ENCODE measurements around the gene PTPRD.

The PTPRD gene

GRCh38 chr9:8677741-8678140 is 1935.1 kb downstream of the PTPRD start:
- TF ChIP-seq, protein P1, sequence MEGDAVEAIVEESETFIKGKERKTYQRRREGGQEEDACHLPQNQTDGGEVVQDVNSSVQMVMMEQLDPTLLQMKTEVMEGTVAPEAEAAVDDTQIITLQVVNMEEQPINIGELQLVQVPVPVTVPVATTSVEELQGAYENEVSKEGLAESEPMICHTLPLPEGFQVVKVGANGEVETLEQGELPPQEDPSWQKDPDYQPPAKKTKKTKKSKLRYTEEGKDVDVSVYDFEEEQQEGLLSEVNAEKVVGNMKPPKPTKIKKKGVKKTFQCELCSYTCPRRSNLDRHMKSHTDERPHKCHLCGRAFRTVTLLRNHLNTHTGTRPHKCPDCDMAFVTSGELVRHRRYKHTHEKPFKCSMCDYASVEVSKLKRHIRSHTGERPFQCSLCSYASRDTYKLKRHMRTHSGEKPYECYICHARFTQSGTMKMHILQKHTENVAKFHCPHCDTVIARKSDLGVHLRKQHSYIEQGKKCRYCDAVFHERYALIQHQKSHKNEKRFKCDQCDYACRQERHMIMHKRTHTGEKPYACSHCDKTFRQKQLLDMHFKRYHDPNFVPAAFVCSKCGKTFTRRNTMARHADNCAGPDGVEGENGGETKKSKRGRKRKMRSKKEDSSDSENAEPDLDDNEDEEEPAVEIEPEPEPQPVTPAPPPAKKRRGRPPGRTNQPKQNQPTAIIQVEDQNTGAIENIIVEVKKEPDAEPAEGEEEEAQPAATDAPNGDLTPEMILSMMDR (IDR thresholded peaks at IDR 0.05; ENCODE audit: control extremely low read depth, extremely low read depth, low read depth, missing control alignments) = no peak
- no peak for DNase-seq (ENCODE audit: extremely low spot score)
- ChIA-PET POLR2A (no interaction called here), CTCF (interaction anchor here (1.1 kb wide), 1 partner anchor 14 kb away, joined by 3 read pairs; no protein-coding TSS in a partner anchor)

DNA sequence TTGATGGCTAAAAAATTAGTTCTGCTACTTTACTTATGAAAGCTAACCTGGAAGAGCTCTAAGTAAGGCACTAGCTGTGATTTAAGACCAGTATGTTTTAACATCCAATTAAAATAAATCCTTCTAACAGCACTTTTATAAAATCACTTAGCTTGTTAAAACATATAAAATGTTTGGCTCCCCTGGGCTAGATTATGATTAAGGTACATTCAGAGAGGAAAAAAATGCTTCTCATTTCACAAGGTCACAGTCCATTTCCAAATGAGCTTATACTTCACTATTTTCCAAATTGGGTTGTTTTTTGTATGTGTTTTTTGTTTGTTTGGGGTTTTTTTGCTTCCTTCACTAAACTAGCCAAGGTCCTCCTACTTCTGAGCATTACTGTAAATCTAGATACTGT is 1938.3 kb downstream of the PTPRD start:
- TF ChIP-seq, protein P1 (IDR thresholded peaks at IDR 0.05; ENCODE audit: control extremely low read depth, extremely low read depth, low read depth, missing control alignments) = no peak
- DNase-seq (ENCODE audit: extremely low spot score) = no peak
- ChIA-PET POLR2A (no interaction called here), CTCF (interaction anchor here (1.0 to 1.5 kb wide), 2 partner anchors 9 to 14 kb away, joined by 3 to 5 read pairs; no protein-coding TSS in a partner anchor)

GRCh38 chr9:8673830-8674229 is 1939.0 kb downstream of the PTPRD start:
- CTCF ChIA-PET = interaction anchor here (1.0 to 1.5 kb wide), 2 partner anchors 9 to 14 kb away, joined by 3 to 5 read pairs; no protein-coding TSS in a partner anchor
- POLR2A ChIA-PET = no interaction called here
- no peak for DNase-seq (ENCODE audit: extremely low spot score)
- TF ChIP-seq, protein P1 (IDR thresholded peaks at IDR 0.05; ENCODE audit: control extremely low read depth, extremely low read depth, low read depth, missing control alignments) = no peak

- TF ChIP-seq, protein P1 (IDR thresholded peaks at IDR 0.05; ENCODE audit: control extremely low read depth, extremely low read depth, low read depth, missing control alignments) = no peak
- ChIA-PET CTCF (no interaction called here), POLR2A (no interaction called here)
- no peak for DNase-seq (ENCODE audit: extremely low spot score)
These were observed 1942.1 kb downstream of the PTPRD start for GRCh38 chr9:8670751-8671150.

DNA sequence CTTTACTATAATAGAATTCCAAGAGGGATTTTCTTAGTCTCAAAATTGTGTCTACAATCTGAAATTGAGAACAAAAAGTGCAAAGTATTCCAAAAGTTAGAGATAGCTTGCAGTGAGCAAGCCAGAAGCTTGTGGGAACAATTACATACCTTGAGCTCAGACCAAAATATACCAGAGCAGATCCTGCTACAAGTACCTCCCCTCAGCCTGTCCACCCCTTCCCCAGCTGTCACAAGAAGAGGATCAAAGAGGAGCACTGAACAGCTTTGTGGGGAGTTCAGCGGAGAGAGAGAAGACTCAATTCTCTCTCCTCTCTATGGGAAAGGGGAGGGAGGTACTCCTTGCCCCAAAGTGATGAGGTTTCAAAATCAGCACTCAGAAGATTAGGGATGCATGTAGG is 1944.1 kb downstream of the PTPRD start:
- no peak for DNase-seq (ENCODE audit: extremely low spot score)
- ChIA-PET CTCF (no interaction called here), POLR2A (no interaction called here)
- TF ChIP-seq, protein P1 (IDR thresholded peaks at IDR 0.05; ENCODE audit: control extremely low read depth, extremely low read depth, low read depth, missing control alignments) = no peak

DNA sequence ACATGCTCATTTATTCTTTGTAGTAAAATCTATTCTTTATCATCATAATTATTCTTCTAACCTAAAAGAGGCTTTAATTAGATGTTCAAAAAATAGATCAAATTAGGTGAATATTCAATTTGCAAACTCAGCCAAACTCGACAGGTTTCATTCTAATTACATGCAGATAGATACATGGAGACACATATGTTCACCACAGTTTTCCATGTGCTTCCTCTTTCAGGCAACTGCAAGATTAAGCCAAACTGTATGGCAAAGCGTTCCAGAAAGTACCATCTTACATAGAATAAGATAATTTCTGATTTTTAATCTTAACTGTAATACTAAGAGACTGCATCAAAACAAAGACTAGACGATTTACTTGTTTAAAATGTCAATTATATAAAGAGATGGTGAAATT is 1944.6 kb downstream of the PTPRD start:
- CTCF ChIA-PET = no interaction called here

More for the DNA sequence above, 1944.6 kb downstream of the PTPRD start:
- no peak for DNase-seq (ENCODE audit: extremely low spot score)
- POLR2A ChIA-PET = no interaction called here
- TF ChIP-seq, protein P1 (IDR thresholded peaks at IDR 0.05; ENCODE audit: control extremely low read depth, extremely low read depth, low read depth, missing control alignments) = no peak
